CD14-positive monocyte (primary cell): ENCODE results near the gene SDHAF1. TPM values are rescaled to one million over a fixed set of nuclear protein-coding genes. Genes with fewer than 3 reads are reported as not detected.

Source experiments
- DNase-seq, 3 donors: peaks; one replicate each; pipeline ENCODE4 v3.0.0-alpha.2; 2011 to 2022
- H2AFZ ChIP-seq: 2 replicates; pipeline ENCODE4 v1.6.0; 2012; ENCODE audit warnings: mild to moderate bottlenecking, low read depth, low read length, inconsistent platforms; ENCODE audit not compliant: insufficient read depth, poor library complexity, severe bottlenecking
- H3K27ac ChIP-seq, 2 donors: 1 replicate in 1 of 2; 2 replicates in 1 of 2; pipeline ENCODE4 v1.5.1; 2012 to 2013; ENCODE audit warnings: low read length in 2 of 2, control low read depth in 1 of 2, inconsistent platforms in 1 of 2, low read depth in 1 of 2, mild to moderate bottlenecking in 1 of 2
- H3K27me3 ChIP-seq, 2 donors: one replicate each; pipeline versions ENCODE4 v1.6.0 to v1.6.1; 2011 to 2013; ENCODE audit warnings: low read length in 2 of 2; ENCODE audit not compliant: control insufficient read depth in 2 of 2, insufficient read depth in 2 of 2
- H3K36me3 ChIP-seq, 2 donors: replicated peaks in 1 of 2; 1 replicate in 1 of 2; 2 replicates in 1 of 2; pipeline versions ENCODE4 v1.5.1 to v1.6.1; 2012 to 2013; ENCODE audit warnings: low read length in 2 of 2, control low read depth in 1 of 2, inconsistent platforms in 1 of 2, mild to moderate bottlenecking in 1 of 2; ENCODE audit not compliant: insufficient read depth in 2 of 2, control insufficient read depth in 1 of 2
- H3K4me1 ChIP-seq, 2 donors: 1 replicate in 1 of 2; 2 replicates in 1 of 2; pipeline versions ENCODE4 v1.5.1 to v1.6.1; 2012 to 2013; ENCODE audit warnings: low read length in 2 of 2, control low read depth in 1 of 2, inconsistent platforms in 1 of 2, mild to moderate bottlenecking in 1 of 2, moderate library complexity in 1 of 2; ENCODE audit not compliant: insufficient read depth in 2 of 2, control insufficient read depth in 1 of 2
- H3K4me2 ChIP-seq: replicated peaks from 2 replicates; pipeline ENCODE3; 2012; ENCODE audit warnings: low read length, moderate library complexity, mild to moderate bottlenecking; ENCODE audit not compliant: poor library complexity, severe bottlenecking; ENCODE audit errors: extremely low read depth
- H3K4me3 ChIP-seq, 3 experiments: fragments of 200-600 bp in 1 of 3; sonication (generic) in 1 of 3; replicated peaks in 1 of 3; 1 replicate in 2 of 3; 2 replicates in 1 of 3; pipeline ENCODE4 v1.5.1; 2011 to 2013; ENCODE audit warnings: low read length in 3 of 3, mild to moderate bottlenecking in 3 of 3, control low read depth in 2 of 3, low read depth in 2 of 3, inconsistent platforms in 1 of 3, moderate library complexity in 1 of 3
- H3K79me2 ChIP-seq: 2 replicates; pipeline ENCODE4 v1.6.0; 2012; ENCODE audit warnings: mild to moderate bottlenecking, control low read depth, inconsistent platforms, low read length, moderate library complexity; ENCODE audit not compliant: insufficient read depth
- H3K9ac ChIP-seq: 2 replicates; pipeline ENCODE4 v1.6.0; 2017; ENCODE audit warnings: low read length, mild to moderate bottlenecking; ENCODE audit not compliant: insufficient read depth, poor library complexity, severe bottlenecking
- H3K9me3 ChIP-seq, 2 donors: replicated peaks in 1 of 2; 1 replicate in 1 of 2; 2 replicates in 1 of 2; pipeline versions ENCODE4 v1.5.1 to v1.6.1; 2012 to 2013; ENCODE audit warnings: low read length in 2 of 2, control low read depth in 1 of 2; ENCODE audit not compliant: control insufficient read depth in 1 of 2, insufficient read depth in 1 of 2
- H4K20me1 ChIP-seq: 2 replicates; pipeline ENCODE4 v1.6.0; 2012; ENCODE audit warnings: mild to moderate bottlenecking, low read length, control low read depth, moderate library complexity; ENCODE audit not compliant: insufficient read depth
- H3K27ac Mint-ChIP-seq, 7 donors: one replicate each; pipeline ENCODE4 v1.8.0; 2020; ENCODE audit warnings: mild to moderate bottlenecking in 7 of 7, mixed read lengths in 7 of 7, moderate library complexity in 6 of 7, inconsistent platforms in 2 of 7
- H3K27me3 Mint-ChIP-seq, 3 donors: one replicate each; pipeline ENCODE4 v1.8.0; 2021 to 2022; ENCODE audit warnings: low read depth in 3 of 3, mild to moderate bottlenecking in 3 of 3, mixed read lengths in 3 of 3, moderate library complexity in 3 of 3, inconsistent platforms in 1 of 3
- H3K36me3 Mint-ChIP-seq, 2 donors: one replicate each; pipeline ENCODE4 v1.8.0; 2020; ENCODE audit warnings: mixed read lengths in 2 of 2, inconsistent platforms in 1 of 2, mild to moderate bottlenecking in 1 of 2
- H3K4me1 Mint-ChIP-seq: one replicate; pipeline ENCODE4 v1.8.0; 2020; ENCODE audit warnings: mild to moderate bottlenecking, mixed read lengths
- H3K4me3 Mint-ChIP-seq, 2 donors: one replicate each; pipeline ENCODE4 v1.8.0; 2020; ENCODE audit warnings: mild to moderate bottlenecking in 2 of 2, mixed read lengths in 2 of 2, moderate library complexity in 1 of 2
- H3K9me3 Mint-ChIP-seq, 7 donors: one replicate each; pipeline ENCODE4 v1.8.0; 2020 to 2022; ENCODE audit warnings: mixed read lengths in 7 of 7, mild to moderate bottlenecking in 6 of 7, moderate library complexity in 6 of 7, inconsistent platforms in 2 of 7
- WGBS: methylation state at CpG from one replicate; pipeline ENCODE4 v1.1.5; 2013; ENCODE audit warnings: missing lambda C conversion rate; ENCODE audit not compliant: insufficient coverage; 5-methylcytosine and 5-hydroxymethylcytosine counted together
- intact Hi-C, 2 donors: fragments of 100-400 bp; cut with micrococcal nuclease; formaldehyde crosslinking; loops; one replicate each; pipeline versions ENCODE4 v1.15.0 to v1.15.1; 2023
- polyA plus RNA-seq, 3 donors: library from polyadenylated mRNA; depleted of rRNA in 1 of 3; unstranded in 2 of 3; stranded (reverse) in 1 of 3; fragments of 300-500 nt in 2 of 3; fragments of >200 nt in 1 of 3; fragmentation: Illumina TruSeq in 2 of 3; gene quantifications; 1 replicate in 2 of 3; 2 replicates in 1 of 3; pipeline ENCODE4 v1.2.3, GENCODE V29; 2012 to 2021
- TF ChIP-seq, protein P1 (sequence below): fragments of 200-600 bp; IDR thresholded peaks from one replicate; pipeline ENCODE4 v1.8.0; 2022; ENCODE audit warnings: antibody characterized with exemption, mild to moderate bottlenecking

SDHAF1 gene
- polyA plus RNA-seq, 3 donors: 10.4 to 26.9 (median 19.0) TPM

GRCh38 chr19:36025541-36025940, 30.6 kb downstream of the SDHAF1 start:
- intact Hi-C loops: no loop called here
- H3K4me1 Mint-ChIP-seq: no peaks in the 10 kb centered on the region
- TF ChIP-seq, protein P1, sequence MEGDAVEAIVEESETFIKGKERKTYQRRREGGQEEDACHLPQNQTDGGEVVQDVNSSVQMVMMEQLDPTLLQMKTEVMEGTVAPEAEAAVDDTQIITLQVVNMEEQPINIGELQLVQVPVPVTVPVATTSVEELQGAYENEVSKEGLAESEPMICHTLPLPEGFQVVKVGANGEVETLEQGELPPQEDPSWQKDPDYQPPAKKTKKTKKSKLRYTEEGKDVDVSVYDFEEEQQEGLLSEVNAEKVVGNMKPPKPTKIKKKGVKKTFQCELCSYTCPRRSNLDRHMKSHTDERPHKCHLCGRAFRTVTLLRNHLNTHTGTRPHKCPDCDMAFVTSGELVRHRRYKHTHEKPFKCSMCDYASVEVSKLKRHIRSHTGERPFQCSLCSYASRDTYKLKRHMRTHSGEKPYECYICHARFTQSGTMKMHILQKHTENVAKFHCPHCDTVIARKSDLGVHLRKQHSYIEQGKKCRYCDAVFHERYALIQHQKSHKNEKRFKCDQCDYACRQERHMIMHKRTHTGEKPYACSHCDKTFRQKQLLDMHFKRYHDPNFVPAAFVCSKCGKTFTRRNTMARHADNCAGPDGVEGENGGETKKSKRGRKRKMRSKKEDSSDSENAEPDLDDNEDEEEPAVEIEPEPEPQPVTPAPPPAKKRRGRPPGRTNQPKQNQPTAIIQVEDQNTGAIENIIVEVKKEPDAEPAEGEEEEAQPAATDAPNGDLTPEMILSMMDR: no peak
- Histone ChIP-seq H3K79me2 (no peaks in the 10 kb centered on the region), H3K4me2 (no peak overlapping the region), H2AFZ (no peak overlapping the region), H3K9me3 (no peaks in the 10 kb centered on the region), H4K20me1 (no peaks in the 10 kb centered on the region), H3K27me3 (no peaks in the 10 kb centered on the region), H3K4me3 (no peak overlapping the region), H3K4me1 (no peaks in the 10 kb centered on the region), H3K9ac (no peak overlapping the region), H3K27ac (no peak overlapping the region), H3K36me3 (peaks cover 2 to 14% of the 10 kb centered on the region in 2 donors)
- H3K27ac Mint-ChIP-seq: peak overlapping the region in 1 of 7 donors; percentile 33
- no peak overlapping the region for H3K4me3 Mint-ChIP-seq
- H3K9me3 Mint-ChIP-seq: peaks cover 0 to 2% (median 0%) of the 10 kb centered on the region in 7 donors
- no peak for DNase-seq
- no CpG with 5 or more reads among the region's 1 CpG for WGBS
- H3K36me3 Mint-ChIP-seq: peaks cover 13 to 14% of the 10 kb centered on the region in 2 donors
- peaks cover 0 to 2% (median 0%) of the 10 kb centered on the region in 3 donors for H3K27me3 Mint-ChIP-seq

DNA sequence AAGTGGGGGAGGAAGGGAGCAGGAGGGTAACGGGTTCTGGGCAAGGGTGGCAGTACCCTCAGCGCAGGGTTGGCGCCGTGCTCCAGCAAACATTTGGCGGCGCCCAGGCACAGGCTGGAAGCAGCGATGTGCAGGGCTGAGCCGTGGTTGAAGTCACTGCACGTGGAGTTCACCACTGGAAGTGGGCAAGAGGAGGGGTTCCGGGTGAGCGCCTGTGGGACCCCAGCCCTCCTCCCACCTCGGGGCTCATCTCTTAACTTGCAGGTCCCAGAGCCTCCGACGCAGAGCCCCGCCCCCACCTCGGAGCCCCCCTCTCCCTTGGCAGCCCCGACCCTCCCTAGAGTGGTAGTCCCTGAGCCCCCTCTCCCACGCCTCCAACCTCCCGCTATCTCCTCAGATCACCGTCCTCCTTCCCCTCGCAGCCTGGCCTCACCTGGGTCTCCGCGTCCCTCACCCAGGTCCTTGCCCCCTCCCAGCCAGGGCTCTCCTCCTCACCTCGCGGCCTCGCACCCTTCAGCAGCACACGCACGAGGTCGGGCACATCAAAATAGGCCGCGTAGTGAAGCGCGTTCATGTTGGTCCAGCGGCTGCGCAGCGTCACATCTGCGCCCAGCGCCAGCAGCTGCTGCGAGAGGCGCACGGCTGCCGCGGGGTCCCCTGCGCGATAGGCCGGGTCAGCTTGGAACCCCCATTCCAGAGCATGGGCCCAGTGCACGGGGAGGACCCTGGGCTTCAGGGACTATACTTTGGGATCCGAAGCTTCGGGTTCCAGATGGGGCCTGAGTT, 31.3 kb downstream of the SDHAF1 start:
- TF ChIP-seq, protein P1: no peak
- no peak overlapping the region for H2AFZ ChIP-seq
- H3K27me3 ChIP-seq: no peaks in the 10 kb centered on the region
- intact Hi-C loops: no loop called here
- H3K9ac ChIP-seq: no peak overlapping the region
- no peak overlapping the region for H3K4me3 Mint-ChIP-seq
- H3K27me3 Mint-ChIP-seq: peaks cover 0 to 2% (median 0%) of the 10 kb centered on the region in 3 donors
- peaks cover 0 to 2% (median 0%) of the 10 kb centered on the region in 7 donors for H3K9me3 Mint-ChIP-seq
- no peak overlapping the region for H3K27ac ChIP-seq
- no peaks in the 10 kb centered on the region for H3K4me1 ChIP-seq
- no peak for DNase-seq
- peaks cover 0 to 11% of the 10 kb centered on the region in 2 donors for H3K36me3 ChIP-seq
- H3K4me3 ChIP-seq: no peak overlapping the region
- peaks cover 13 to 14% of the 10 kb centered on the region in 2 donors for H3K36me3 Mint-ChIP-seq
- 96% methylated on average over 34 of the region's 49 CpGs for WGBS
- H4K20me1 ChIP-seq: no peaks in the 10 kb centered on the region
- no peaks in the 10 kb centered on the region for H3K79me2 ChIP-seq
- H3K9me3 ChIP-seq: no peaks in the 10 kb centered on the region
- peak overlapping the region in 1 of 7 donors; percentile 60 for H3K27ac Mint-ChIP-seq
- H3K4me1 Mint-ChIP-seq: no peaks in the 10 kb centered on the region
- H3K4me2 ChIP-seq: no peak overlapping the region
